K562 (cell line): ENCODE data around the gene TEAD4.

Source experiments
- CTCF ChIP-seq, 3 experiments: IDR thresholded peaks in 2 of 3; conservative IDR thresholded peaks in 1 of 3; 2 replicates each; pipeline ENCODE4 v1.5.1; 2011 to 2012; ENCODE audit warnings: low read length in 3 of 3, mild to moderate bottlenecking in 3 of 3, control low read depth in 2 of 3, improper control_type of control experiment in 1 of 3, inconsistent platforms in 1 of 3, low read depth in 1 of 3, mixed read lengths in 1 of 3, moderate library complexity in 1 of 3; ENCODE audit not compliant: insufficient read depth in 2 of 3
- EP300 ChIP-seq: IDR thresholded peaks from 2 replicates; pipeline ENCODE4 v1.6.1; 2012; ENCODE audit warnings: low read length, improper control_type of control experiment
- HIVEP1 ChIP-seq: fragments of 250-450 bp; sonication (Bioruptor Pico); IDR thresholded peaks from 2 replicates; pipeline ENCODE4 v1.4.0; 2020; ENCODE audit warnings: mild to moderate bottlenecking
- HOXB6 ChIP-seq: fragments of 250-450 bp; sonication (Bioruptor Pico); IDR thresholded peaks from 2 replicates; pipeline ENCODE4 v1.5.1; 2022; ENCODE audit warnings: mild to moderate bottlenecking, borderline replicate concordance
- MAFG ChIP-seq: fragments of 450-650 bp; conservative IDR thresholded peaks from 2 replicates; pipeline ENCODE4 v1.6.1; 2016; ENCODE audit warnings: missing genetic modification characterization, missing compliant biosample characterization
- MAX ChIP-seq: sonication (generic); formaldehyde crosslinking; IDR thresholded peaks from 2 replicates; pipeline ENCODE4 v1.9.0; 2022; ENCODE audit warnings: mild to moderate bottlenecking, missing genetic modification reagents
- NFIC ChIP-seq: fragments of 450-650 bp; IDR thresholded peaks from 2 replicates; pipeline ENCODE4 v1.6.1; 2017; ENCODE audit warnings: mild to moderate bottlenecking, inconsistent platforms
- PATZ1 ChIP-seq: fragments of 250-450 bp; sonication (Bioruptor Pico); IDR thresholded peaks from 2 replicates; pipeline ENCODE4 v1.5.0; 2020; ENCODE audit warnings: mild to moderate bottlenecking, borderline replicate concordance
- PRPF4 ChIP-seq: fragments of 200-400 bp; formaldehyde crosslinking; IDR thresholded peaks from one replicate; pipeline ENCODE4 v1.6.1; 2017; ENCODE audit warnings: low read length, low read depth, mild to moderate bottlenecking; ENCODE audit not compliant: insufficient read depth, poor library complexity, severe bottlenecking
- SMC3 ChIP-seq: conservative IDR thresholded peaks from 2 replicates; pipeline ENCODE4 v1.6.1; 2011; ENCODE audit warnings: low read depth, low read length, improper control_type of control experiment; ENCODE audit not compliant: insufficient read depth
- TRIM24 ChIP-seq, 2 experiments: fragments of 450-650 bp; IDR thresholded peaks; 2 replicates each; pipeline ENCODE4 v1.6.1; 2016
- ZFP30 ChIP-seq: fragments of 250-450 bp; sonication (Bioruptor Pico); IDR thresholded peaks from 2 replicates; pipeline ENCODE4 v1.8.0; 2022; ENCODE audit warnings: moderate library complexity, mild to moderate bottlenecking, inconsistent platforms, borderline replicate concordance
- ZFX ChIP-seq: sonication (generic); formaldehyde crosslinking; IDR thresholded peaks from 2 replicates; pipeline ENCODE4 v1.8.0; 2022; ENCODE audit warnings: mild to moderate bottlenecking, missing genetic modification reagents, moderate library complexity

GRCh38 chr12:3000548-3001275 is 41.5 kb downstream of the TEAD4 start:
- TF ChIP-seq PRPF4 (no peak), CTCF (IDR thresholded peaks at IDR 0.05 in 2 of 3, conservative IDR thresholded peaks at IDR 0.05 in 1 of 3; ENCODE audit: insufficient read depth in 2 of 3, low read depth in 1 of 3, low read length in 3 of 3) (peak; percentile 10 to 39 (median 17); a peak in 3 of 6 replicates), MAX (CRISPR knock-in tag) (no peak), HIVEP1 (no peak), SMC3 (no peak), TRIM24 (IDR thresholded peaks at IDR 0.05) (no peak), ZFX (CRISPR knock-in tag) (no peak), MAFG (tag) (no peak), PATZ1 (CRISPR knock-in tag) (no peak), ZFP30 (CRISPR knock-in tag) (no peak), EP300 (no peak), HOXB6 (CRISPR knock-in tag) (no peak), NFIC (no peak)
